Measurements from ENCODE around the gene ADAP2. TPM values are rescaled to one million over a fixed set of nuclear protein-coding genes. Genes with fewer than 3 reads are reported as not detected.

The ADAP2 gene
- total RNA-seq = 1.2 and 9.9 TPM in 2 replicates

GRCh38 chr17:30921544-30922196, at the start of gene ADAP2:
TSS of gene ADAP2 (plus strand) at chr17:30921945. CDS start at chr17:30922015, 70 bp downstream.

DNA sequence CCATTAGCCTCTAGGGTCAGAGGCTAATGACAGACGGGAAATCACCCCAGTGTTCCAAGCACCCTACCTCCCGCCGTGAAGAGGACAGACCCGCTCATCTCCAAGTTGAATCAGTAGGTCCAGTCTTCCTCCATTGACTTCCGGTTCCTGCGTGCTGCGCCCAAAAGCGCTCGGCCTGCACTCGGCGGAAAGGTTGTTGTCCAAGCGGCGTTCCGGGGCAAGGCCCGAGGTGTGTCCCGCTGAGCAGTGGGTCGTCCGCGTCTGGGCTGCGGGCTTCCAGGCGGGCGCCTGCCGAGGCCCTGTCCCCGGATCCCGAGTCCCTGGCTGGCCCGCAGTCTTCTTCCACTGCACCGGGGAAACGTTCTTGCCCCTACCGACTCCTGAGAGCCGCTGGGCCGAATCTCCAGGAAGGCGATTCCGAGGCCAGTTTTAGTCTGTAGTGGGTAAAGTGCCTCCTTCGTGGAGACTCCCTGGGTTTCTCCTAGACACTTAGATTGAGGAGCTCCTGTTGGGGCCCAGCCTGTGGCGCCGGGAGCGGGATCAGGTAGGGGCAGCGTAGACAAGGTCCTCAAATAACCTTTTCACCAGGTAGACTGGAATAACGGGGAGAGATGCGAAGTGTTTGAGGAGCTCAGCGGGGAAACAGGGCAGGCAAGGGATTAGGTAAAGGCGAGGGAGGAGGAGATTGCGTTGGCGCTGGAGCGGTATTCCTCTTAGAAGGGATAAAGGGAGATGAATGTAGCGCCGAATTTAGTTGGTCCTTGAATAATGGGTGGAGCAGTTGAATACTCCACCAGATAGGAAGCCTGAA, 15.4 kb upstream of the ADAP2 start, which contains the start of gene TEFM:
TEFM (minus strand) TSS at position 138 of the 811 bp plus-strand sequence; CDS start at position 98, 40 bp downstream.

DNA sequence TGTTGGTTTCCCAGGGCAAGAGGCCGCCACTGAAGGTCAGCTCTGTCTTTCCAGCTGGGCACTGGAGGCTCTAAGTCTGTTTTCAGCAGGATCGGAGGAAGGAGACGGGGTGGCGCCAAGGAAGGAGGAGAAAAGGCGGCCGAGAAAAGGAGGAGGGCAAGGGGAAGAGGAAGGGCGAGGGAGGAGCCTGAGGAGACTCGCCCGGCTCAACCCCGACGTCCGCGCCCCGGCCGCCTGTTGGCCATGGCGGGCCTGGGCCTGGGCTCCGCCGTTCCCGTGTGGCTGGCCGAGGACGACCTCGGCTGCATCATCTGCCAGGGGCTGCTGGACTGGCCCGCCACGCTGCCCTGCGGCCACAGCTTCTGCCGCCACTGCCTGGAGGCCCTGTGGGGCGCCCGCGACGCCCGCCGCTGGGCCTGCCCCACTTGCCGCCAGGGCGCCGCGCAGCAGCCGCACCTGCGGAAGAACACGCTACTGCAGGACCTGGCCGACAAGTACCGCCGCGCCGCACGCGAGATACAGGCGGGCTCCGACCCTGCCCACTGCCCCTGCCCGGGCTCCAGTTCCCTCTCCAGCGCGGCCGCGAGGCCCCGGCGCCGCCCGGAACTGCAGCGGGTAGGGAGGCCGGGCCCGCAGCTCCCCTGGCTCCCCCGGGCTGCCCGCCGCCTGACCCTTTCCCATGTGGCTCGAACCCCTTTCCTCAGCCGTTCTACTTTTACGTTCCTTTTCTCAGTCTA, 49.3 kb downstream of the ADAP2 start, which contains the start of gene RNF135:
RNF135 (plus strand) TSS at position 209 of the 737 bp plus-strand sequence; CDS start at position 244, 35 bp downstream.

Other genes with a start within 250 kb of the ADAP2 start
- gene CRLF3, start 97.3 kb upstream of the ADAP2 start, total RNA-seq = 16.4 and 27.0 TPM in 2 replicates
- gene ATAD5, start 90.0 kb upstream of the ADAP2 start, total RNA-seq = 0.34 and 0.64 TPM in 2 replicates
- 6.5 and 8.8 TPM in 2 replicates for gene TEFM, start 15.7 kb upstream of the ADAP2 start, total RNA-seq
- 15.4 and 19.7 TPM in 2 replicates for gene RNF135, start 49.1 kb downstream of the ADAP2 start, total RNA-seq
- gene NF1, start 173.0 kb downstream of the ADAP2 start, total RNA-seq = 51.9 and 78.9 TPM in 2 replicates